Inferior parietal cortex (tissue), 1 donor: ENCODE results near the gene JPH3.

ENCODE experiments used
- DNase-seq: peaks from one replicate; pipeline ENCODE4 v3.0.0-alpha.2; 2016; ENCODE audit errors: extremely low spot score

The JPH3 gene

DNA sequence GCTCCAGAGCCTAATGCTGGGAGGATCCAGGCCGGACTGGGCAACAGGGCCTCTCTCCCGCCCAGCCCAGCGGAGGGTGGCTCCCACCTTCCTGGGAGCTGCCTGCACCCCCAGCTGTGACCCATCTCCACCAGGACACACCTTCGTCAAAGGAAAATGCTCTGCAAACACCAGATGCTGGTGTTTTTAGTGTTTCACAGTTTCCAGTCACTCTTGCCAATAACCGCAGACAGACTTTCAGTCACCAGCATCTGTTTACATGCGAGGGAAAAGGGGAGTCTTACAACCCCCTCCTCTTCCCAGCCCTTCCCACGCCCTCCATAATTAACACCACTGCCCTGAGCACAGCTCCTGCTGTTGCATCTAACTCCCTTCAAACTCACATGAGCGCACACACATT lies 138.1 kb downstream of the JPH3 start:
- DNase-seq: peak; percentile 38

DNA sequence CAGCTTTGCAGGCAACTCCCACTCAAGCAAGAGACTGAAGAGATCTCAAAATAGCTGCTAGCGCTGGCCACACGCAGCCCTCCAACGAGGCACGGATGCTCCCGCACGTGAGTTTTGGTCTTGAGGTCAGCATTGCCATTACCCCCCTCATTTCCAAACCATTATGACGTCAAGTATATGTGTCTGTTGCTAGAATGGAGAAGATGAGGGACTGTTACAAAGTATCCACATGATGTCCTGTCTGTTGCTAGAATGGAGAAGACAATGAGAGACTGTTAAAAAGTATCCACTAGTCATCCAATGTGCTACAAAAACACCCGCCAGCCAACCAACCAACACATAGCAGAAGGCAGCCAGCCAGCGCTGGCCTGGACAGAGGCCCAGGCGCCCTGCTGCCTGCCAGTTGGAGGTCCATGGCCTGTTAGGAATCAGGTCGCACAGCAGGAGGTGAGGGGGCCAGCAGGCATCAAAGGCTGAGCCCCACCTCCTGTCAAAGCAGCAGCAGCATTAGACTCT lies 138.7 kb downstream of the JPH3 start:
- DNase-seq: peak; percentile 74

DNA sequence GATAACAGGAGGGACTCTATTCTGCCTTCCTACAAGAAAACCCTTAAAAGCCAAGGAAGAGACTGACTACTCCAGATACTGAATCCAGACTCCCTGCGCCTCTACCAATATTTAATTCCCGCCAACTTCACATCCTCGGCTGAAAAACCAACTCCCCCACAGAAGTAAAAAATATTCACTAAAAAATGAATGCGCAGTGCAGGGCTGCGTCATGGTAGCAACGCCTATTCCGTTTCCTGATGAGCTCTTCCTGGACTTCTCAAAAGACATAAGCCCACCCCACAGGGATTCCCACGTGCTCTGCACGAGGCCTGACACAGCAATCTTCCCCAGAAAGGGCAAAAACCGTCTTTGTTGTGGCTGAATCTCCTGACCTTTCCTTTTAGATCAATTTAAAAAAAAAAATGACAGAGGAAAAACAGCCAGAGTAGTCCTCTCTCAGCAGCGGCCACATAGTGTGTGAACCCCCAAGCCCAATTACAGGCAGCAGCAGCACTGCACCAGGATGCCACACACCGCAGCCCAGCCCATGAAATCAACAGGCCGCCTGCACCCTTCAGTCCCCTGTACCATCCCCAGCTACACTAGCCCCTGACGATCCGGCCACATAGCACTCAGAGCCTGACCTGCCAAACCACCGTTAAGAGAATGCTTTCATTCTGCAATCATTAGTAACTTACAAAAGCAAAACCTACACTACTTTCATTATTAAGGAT lies 139.6 kb downstream of the JPH3 start:
- no peak for DNase-seq

- no peak for DNase-seq
Measured at GRCh38 chr16:87742781-87743490, 140.6 kb downstream of the JPH3 start.

DNA sequence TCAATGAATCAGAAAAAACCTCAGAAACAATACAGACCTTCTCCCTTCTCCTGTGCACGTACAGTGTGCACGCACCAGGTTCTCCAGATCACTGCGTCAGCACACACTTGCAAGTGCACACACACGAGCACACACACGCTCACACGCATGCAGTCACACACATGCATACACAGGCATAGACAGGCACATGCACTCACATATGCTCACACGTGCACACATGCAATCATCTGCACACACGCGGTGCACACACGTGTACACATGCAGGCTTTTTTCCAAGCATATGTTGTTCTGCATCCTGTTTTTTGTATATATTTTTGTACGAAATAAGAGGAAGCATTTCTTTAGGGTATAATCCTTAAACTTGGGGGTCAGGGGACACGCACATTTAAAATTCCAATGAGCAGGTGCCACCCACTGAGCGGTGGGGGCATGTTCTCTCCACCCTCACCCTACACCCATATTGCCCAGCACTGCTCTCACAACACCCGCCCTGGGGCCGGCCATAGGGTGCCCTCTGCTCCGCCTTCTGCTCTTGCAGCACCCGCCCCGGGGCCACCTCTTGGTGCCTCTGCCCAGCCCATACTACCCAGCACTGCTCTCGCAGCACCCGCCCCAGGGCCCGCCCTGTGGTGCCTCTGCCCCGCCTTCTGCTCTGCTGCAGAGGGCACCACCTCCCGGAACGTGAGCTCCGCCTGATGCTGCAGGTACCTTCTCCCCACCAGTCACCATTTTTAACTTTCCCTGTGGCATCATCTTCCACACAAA lies 142.6 kb downstream of the JPH3 start:
- DNase-seq: no peak

DNA sequence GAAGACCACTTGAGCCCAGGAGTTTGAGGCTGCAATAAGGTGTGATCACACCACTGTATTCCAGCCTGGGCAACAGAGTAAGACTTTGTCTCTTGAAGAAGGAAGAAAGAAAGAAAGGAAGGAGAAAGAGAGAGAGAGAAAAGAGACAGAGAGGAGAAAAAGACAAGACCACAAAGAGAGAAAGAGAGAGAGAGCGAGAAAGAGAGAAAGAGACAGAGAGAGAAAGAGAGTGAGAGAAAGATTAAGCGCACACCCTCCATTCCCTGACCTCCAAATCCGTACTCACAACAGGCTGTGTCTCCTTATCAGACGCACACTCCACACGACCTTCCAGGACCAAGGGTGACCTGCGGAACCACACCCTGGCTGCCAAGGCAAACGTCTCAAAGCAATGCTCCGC lies 143.9 kb downstream of the JPH3 start:
- DNase-seq: no peak
